NB4 (cell line): ENCODE measurements around the gene USP17L13.
"Not testable (repeated sequence)": the region's sequence is repeated elsewhere in the genome, so short reads cannot be mapped to it uniquely, and the experiment has no call there.

Source experiments
- MAX ChIP-seq: IDR thresholded peaks from 2 replicates; pipeline ENCODE4 v1.6.1; 2011; ENCODE audit warnings: low read depth, low read length
- MYC ChIP-seq: IDR thresholded peaks from 2 replicates; pipeline ENCODE4 v1.6.1; 2011; ENCODE audit warnings: low read depth, low read length
- POLR2A ChIP-seq: IDR thresholded peaks from 2 replicates; pipeline ENCODE4 v1.6.1; 2011; ENCODE audit warnings: mild to moderate bottlenecking; ENCODE audit not compliant: insufficient read length; ENCODE audit errors: extremely low read depth
- TF ChIP-seq, protein P1 (sequence below): IDR thresholded peaks from one replicate; pipeline ENCODE4 v1.5.1; 2012; ENCODE audit warnings: low read depth, low read length

- TF ChIP-seq, protein P1, sequence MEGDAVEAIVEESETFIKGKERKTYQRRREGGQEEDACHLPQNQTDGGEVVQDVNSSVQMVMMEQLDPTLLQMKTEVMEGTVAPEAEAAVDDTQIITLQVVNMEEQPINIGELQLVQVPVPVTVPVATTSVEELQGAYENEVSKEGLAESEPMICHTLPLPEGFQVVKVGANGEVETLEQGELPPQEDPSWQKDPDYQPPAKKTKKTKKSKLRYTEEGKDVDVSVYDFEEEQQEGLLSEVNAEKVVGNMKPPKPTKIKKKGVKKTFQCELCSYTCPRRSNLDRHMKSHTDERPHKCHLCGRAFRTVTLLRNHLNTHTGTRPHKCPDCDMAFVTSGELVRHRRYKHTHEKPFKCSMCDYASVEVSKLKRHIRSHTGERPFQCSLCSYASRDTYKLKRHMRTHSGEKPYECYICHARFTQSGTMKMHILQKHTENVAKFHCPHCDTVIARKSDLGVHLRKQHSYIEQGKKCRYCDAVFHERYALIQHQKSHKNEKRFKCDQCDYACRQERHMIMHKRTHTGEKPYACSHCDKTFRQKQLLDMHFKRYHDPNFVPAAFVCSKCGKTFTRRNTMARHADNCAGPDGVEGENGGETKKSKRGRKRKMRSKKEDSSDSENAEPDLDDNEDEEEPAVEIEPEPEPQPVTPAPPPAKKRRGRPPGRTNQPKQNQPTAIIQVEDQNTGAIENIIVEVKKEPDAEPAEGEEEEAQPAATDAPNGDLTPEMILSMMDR = not testable (repeated sequence)
- TF ChIP-seq POLR2A, MAX, MYC: not testable (repeated sequence)
These were observed 37.9 kb downstream of the USP17L13 start, which contains the start of gene USP17L21 for GRCh38 chr4:9262572-9262971.
